K562 (cell line): Measurements from ENCODE around the gene LSM8.

ENCODE experiments used
- ATF3 ChIP-seq, 2 experiments: fragments of 450-650 bp in 1 of 2; sonication (generic) in 1 of 2; formaldehyde crosslinking in 1 of 2; IDR thresholded peaks in 1 of 2; conservative IDR thresholded peaks in 1 of 2; 2 replicates each; pipeline versions ENCODE4 v1.6.1 to v1.8.1; 2016 to 2023; ENCODE audit warnings: mild to moderate bottlenecking in 2 of 2, moderate library complexity in 2 of 2, inconsistent platforms in 1 of 2, missing genetic modification reagents in 1 of 2
- ATF7 ChIP-seq: fragments of 450-650 bp; IDR thresholded peaks from 2 replicates; pipeline ENCODE4 v1.7.1; 2014; ENCODE audit warnings: mild to moderate bottlenecking, moderate library complexity
- CEBPB ChIP-seq: fragments of 450-650 bp; IDR thresholded peaks from 2 replicates; pipeline ENCODE4 v1.6.1; 2016; ENCODE audit warnings: missing genetic modification characterization, missing compliant biosample characterization
- CREB1 ChIP-seq, 2 experiments: sonication (generic) in 1 of 2; formaldehyde crosslinking in 1 of 2; IDR thresholded peaks; 2 replicates each; pipeline versions ENCODE4 v1.6.1 to v1.8.0; 2012 to 2022; ENCODE audit warnings: inconsistent platforms in 1 of 2, mild to moderate bottlenecking in 1 of 2, missing genetic modification reagents in 1 of 2, moderate library complexity in 1 of 2
- EWSR1 ChIP-seq: fragments of 450-650 bp; IDR thresholded peaks from 2 replicates; pipeline ENCODE4 v1.6.1; 2018; ENCODE audit warnings: borderline replicate concordance, mild to moderate bottlenecking, low read depth, moderate library complexity; ENCODE audit not compliant: partially characterized antibody
- KAT2B ChIP-seq: IDR thresholded peaks from one replicate; pipeline ENCODE4 v1.6.1; 2012; ENCODE audit warnings: low read depth, mild to moderate bottlenecking, control low read depth, inconsistent platforms, low read length, moderate library complexity
- RAD21 ChIP-seq, 2 experiments: fragments of 250-450 bp in 1 of 2; fragments of 450-650 bp in 1 of 2; sonication (Bioruptor Pico) in 1 of 2; formaldehyde crosslinking in 1 of 2; IDR thresholded peaks in 1 of 2; conservative IDR thresholded peaks in 1 of 2; 2 replicates each; pipeline versions ENCODE4 v1.4.0 to v1.8.0; 2020 to 2022; ENCODE audit warnings: mild to moderate bottlenecking in 2 of 2, moderate library complexity in 1 of 2
- SP1 ChIP-seq: sonication (generic); formaldehyde crosslinking; IDR thresholded peaks from 2 replicates; pipeline ENCODE4 v1.8.1; 2022; ENCODE audit warnings: mild to moderate bottlenecking, missing genetic modification reagents
- ZFP1 ChIP-seq: fragments of 450-650 bp; formaldehyde crosslinking; IDR thresholded peaks from 2 replicates; pipeline ENCODE4 v1.4.0; 2020; ENCODE audit warnings: mild to moderate bottlenecking, mixed read lengths
- ZNF212 ChIP-seq: fragments of 450-650 bp; formaldehyde crosslinking; IDR thresholded peaks from 2 replicates; pipeline ENCODE4 v1.4.0; 2020; ENCODE audit warnings: mild to moderate bottlenecking
- TF ChIP-seq, protein P1 (sequence below), 3 experiments: IDR thresholded peaks in 2 of 3; conservative IDR thresholded peaks in 1 of 3; 2 replicates each; pipeline ENCODE4 v1.5.1; 2011 to 2012; ENCODE audit warnings: low read length in 3 of 3, mild to moderate bottlenecking in 3 of 3, control low read depth in 2 of 3, improper control_type of control experiment in 1 of 3, inconsistent platforms in 1 of 3, low read depth in 1 of 3, mixed read lengths in 1 of 3, moderate library complexity in 1 of 3; ENCODE audit not compliant: insufficient read depth in 2 of 3
- TF ChIP-seq, protein P2 (sequence below): fragments of 200-600 bp; sonication (generic); IDR thresholded peaks from one replicate; pipeline ENCODE4 v1.6.1; 2012; ENCODE audit warnings: mild to moderate bottlenecking, low read depth, low read length, inconsistent platforms
- TF ChIP-seq, protein P3 (sequence below): fragments of 450-650 bp; conservative IDR thresholded peaks from 2 replicates; pipeline ENCODE4 v1.6.1; 2016; ENCODE audit warnings: missing genetic modification characterization, low read depth, mild to moderate bottlenecking, control low read depth, missing compliant biosample characterization

DNA sequence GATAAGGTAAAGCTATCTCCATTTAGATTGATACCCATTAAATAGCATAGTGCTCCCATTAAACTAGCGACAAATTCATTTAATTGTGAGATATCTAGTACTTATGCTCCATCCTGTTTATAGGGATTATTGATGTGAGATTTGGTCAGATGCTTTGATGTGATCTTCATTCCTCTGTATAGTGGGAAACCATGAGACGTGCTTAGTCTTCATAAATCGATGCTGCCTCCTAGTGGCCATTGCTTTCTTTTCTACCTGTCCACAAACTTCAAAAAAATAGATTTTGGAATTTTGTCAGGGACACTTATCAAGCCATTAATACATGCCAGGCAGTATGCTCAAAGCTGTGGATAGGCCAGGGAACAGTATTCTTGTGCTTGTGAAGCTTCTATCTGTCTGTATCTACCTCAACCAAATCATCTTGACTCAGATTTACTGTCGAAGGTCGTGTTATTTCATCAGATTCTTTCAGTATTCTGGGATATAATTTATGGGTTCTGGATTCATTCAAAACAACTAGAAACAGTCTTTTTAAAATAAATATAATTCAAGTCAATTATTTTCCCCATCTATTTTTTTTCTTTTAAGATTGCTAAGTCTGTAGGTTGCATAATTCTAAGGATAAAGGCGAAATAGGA lies 12.0 kb downstream of the LSM8 start:
- TF ChIP-seq CREB1 (IDR thresholded peaks at IDR 0.05) (no peak), CREB1 (CRISPR knock-in tag; IDR thresholded peaks at IDR 0.05) (no peak), ZNF212 (CRISPR knock-in tag) (no peak), KAT2B (no peak), ZFP1 (CRISPR knock-in tag) (no peak), SP1 (CRISPR knock-in tag) (no peak), EWSR1 (no peak), CEBPB (tag) (0 out of 2 replicates have a peak, but pooled peaks have one; percentile 9), ATF3 (IDR thresholded peaks at IDR 0.05) (no peak), ATF3 (CRISPR knock-in tag; conservative IDR thresholded peaks at IDR 0.05) (no peak), ATF7 (no peak), RAD21 (CRISPR knock-in tag; conservative IDR thresholded peaks at IDR 0.05 in 1 of 2, IDR thresholded peaks at IDR 0.05 in 1 of 2) (peak; percentile 77 to 82)
- TF ChIP-seq, protein P1, sequence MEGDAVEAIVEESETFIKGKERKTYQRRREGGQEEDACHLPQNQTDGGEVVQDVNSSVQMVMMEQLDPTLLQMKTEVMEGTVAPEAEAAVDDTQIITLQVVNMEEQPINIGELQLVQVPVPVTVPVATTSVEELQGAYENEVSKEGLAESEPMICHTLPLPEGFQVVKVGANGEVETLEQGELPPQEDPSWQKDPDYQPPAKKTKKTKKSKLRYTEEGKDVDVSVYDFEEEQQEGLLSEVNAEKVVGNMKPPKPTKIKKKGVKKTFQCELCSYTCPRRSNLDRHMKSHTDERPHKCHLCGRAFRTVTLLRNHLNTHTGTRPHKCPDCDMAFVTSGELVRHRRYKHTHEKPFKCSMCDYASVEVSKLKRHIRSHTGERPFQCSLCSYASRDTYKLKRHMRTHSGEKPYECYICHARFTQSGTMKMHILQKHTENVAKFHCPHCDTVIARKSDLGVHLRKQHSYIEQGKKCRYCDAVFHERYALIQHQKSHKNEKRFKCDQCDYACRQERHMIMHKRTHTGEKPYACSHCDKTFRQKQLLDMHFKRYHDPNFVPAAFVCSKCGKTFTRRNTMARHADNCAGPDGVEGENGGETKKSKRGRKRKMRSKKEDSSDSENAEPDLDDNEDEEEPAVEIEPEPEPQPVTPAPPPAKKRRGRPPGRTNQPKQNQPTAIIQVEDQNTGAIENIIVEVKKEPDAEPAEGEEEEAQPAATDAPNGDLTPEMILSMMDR (IDR thresholded peaks at IDR 0.05 in 2 of 3, conservative IDR thresholded peaks at IDR 0.05 in 1 of 3; ENCODE audit: insufficient read depth in 2 of 3, low read depth in 1 of 3, low read length in 3 of 3): peak; percentile 54 to 88 (median 86)
- TF ChIP-seq, protein P2, sequence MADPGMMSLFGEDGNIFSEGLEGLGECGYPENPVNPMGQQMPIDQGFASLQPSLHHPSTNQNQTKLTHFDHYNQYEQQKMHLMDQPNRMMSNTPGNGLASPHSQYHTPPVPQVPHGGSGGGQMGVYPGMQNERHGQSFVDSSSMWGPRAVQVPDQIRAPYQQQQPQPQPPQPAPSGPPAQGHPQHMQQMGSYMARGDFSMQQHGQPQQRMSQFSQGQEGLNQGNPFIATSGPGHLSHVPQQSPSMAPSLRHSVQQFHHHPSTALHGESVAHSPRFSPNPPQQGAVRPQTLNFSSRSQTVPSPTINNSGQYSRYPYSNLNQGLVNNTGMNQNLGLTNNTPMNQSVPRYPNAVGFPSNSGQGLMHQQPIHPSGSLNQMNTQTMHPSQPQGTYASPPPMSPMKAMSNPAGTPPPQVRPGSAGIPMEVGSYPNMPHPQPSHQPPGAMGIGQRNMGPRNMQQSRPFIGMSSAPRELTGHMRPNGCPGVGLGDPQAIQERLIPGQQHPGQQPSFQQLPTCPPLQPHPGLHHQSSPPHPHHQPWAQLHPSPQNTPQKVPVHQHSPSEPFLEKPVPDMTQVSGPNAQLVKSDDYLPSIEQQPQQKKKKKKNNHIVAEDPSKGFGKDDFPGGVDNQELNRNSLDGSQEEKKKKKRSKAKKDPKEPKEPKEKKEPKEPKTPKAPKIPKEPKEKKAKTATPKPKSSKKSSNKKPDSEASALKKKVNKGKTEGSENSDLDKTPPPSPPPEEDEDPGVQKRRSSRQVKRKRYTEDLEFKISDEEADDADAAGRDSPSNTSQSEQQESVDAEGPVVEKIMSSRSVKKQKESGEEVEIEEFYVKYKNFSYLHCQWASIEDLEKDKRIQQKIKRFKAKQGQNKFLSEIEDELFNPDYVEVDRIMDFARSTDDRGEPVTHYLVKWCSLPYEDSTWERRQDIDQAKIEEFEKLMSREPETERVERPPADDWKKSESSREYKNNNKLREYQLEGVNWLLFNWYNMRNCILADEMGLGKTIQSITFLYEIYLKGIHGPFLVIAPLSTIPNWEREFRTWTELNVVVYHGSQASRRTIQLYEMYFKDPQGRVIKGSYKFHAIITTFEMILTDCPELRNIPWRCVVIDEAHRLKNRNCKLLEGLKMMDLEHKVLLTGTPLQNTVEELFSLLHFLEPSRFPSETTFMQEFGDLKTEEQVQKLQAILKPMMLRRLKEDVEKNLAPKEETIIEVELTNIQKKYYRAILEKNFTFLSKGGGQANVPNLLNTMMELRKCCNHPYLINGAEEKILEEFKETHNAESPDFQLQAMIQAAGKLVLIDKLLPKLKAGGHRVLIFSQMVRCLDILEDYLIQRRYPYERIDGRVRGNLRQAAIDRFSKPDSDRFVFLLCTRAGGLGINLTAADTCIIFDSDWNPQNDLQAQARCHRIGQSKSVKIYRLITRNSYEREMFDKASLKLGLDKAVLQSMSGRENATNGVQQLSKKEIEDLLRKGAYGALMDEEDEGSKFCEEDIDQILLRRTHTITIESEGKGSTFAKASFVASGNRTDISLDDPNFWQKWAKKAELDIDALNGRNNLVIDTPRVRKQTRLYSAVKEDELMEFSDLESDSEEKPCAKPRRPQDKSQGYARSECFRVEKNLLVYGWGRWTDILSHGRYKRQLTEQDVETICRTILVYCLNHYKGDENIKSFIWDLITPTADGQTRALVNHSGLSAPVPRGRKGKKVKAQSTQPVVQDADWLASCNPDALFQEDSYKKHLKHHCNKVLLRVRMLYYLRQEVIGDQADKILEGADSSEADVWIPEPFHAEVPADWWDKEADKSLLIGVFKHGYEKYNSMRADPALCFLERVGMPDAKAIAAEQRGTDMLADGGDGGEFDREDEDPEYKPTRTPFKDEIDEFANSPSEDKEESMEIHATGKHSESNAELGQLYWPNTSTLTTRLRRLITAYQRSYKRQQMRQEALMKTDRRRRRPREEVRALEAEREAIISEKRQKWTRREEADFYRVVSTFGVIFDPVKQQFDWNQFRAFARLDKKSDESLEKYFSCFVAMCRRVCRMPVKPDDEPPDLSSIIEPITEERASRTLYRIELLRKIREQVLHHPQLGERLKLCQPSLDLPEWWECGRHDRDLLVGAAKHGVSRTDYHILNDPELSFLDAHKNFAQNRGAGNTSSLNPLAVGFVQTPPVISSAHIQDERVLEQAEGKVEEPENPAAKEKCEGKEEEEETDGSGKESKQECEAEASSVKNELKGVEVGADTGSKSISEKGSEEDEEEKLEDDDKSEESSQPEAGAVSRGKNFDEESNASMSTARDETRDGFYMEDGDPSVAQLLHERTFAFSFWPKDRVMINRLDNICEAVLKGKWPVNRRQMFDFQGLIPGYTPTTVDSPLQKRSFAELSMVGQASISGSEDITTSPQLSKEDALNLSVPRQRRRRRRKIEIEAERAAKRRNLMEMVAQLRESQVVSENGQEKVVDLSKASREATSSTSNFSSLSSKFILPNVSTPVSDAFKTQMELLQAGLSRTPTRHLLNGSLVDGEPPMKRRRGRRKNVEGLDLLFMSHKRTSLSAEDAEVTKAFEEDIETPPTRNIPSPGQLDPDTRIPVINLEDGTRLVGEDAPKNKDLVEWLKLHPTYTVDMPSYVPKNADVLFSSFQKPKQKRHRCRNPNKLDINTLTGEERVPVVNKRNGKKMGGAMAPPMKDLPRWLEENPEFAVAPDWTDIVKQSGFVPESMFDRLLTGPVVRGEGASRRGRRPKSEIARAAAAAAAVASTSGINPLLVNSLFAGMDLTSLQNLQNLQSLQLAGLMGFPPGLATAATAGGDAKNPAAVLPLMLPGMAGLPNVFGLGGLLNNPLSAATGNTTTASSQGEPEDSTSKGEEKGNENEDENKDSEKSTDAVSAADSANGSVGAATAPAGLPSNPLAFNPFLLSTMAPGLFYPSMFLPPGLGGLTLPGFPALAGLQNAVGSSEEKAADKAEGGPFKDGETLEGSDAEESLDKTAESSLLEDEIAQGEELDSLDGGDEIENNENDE: no peak
- TF ChIP-seq, protein P3, sequence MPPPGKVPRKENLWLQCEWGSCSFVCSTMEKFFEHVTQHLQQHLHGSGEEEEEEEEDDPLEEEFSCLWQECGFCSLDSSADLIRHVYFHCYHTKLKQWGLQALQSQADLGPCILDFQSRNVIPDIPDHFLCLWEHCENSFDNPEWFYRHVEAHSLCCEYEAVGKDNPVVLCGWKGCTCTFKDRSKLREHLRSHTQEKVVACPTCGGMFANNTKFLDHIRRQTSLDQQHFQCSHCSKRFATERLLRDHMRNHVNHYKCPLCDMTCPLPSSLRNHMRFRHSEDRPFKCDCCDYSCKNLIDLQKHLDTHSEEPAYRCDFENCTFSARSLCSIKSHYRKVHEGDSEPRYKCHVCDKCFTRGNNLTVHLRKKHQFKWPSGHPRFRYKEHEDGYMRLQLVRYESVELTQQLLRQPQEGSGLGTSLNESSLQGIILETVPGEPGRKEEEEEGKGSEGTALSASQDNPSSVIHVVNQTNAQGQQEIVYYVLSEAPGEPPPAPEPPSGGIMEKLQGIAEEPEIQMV: no peak
